NOMO-1 (cell line): ENCODE data around the gene B3GAT3.
"Not testable (repeated sequence)": the region's sequence is repeated elsewhere in the genome, so short reads cannot be mapped to it uniquely, and the experiment has no call there.

Source experiments
- DNase-seq, 2 experiments: peaks; one replicate each; lab custom pipeline; 2025; ENCODE audit not compliant: unreplicated experiment in 2 of 2; lab: John Stamatoyannopoulos, UW

B3GAT3 gene

GRCh38 chr11:62580959-62581715 is 40.6 kb downstream of the B3GAT3 start:
- no peak for DNase-seq

GRCh38 chr11:62579252-62579651 is 42.5 kb downstream of the B3GAT3 start:
- no peak for DNase-seq

- DNase-seq = no peak
Observed at GRCh38 chr11:62578541-62578940, 43.2 kb downstream of the B3GAT3 start.

GRCh38 chr11:62577046-62577714 is 44.6 kb downstream of the B3GAT3 start:
- no peak for DNase-seq

GRCh38 chr11:62575837-62576236 is 45.9 kb downstream of the B3GAT3 start:
- DNase-seq = no peak

- no peak for DNase-seq
Observed at GRCh38 chr11:62575156-62575555, 46.6 kb downstream of the B3GAT3 start.

GRCh38 chr11:62574363-62575071 is 47.3 kb downstream of the B3GAT3 start:
- peak in 1 of 2 experiments; percentile 48 for DNase-seq

GRCh38 chr11:62573592-62574362 is 48.0 kb downstream of the B3GAT3 start, which contains the start of gene EEF1G:
EEF1G (minus strand) TSS chr11:62573891; CDS start chr11:62573842, 49 bp downstream.
- DNase-seq = peak; percentile 100

GRCh38 chr11:62573006-62573591 is 48.7 kb downstream of the B3GAT3 start:
- DNase-seq = peak in 1 of 2 experiments; percentile 27

GRCh38 chr11:62572431-62572830 is 49.4 kb downstream of the B3GAT3 start:
- no peak for DNase-seq

GRCh38 chr11:62571493-62571892 is 50.3 kb downstream of the B3GAT3 start:
- DNase-seq = not testable (repeated sequence)

GRCh38 chr11:62570903-62571302 is 50.9 kb downstream of the B3GAT3 start:
- DNase-seq = not testable (repeated sequence)

- no peak for DNase-seq
Observed at GRCh38 chr11:62569611-62570010, 52.2 kb downstream of the B3GAT3 start.

GRCh38 chr11:62567018-62567633 is 54.7 kb downstream of the B3GAT3 start:
- DNase-seq = no peak

- no peak for DNase-seq
Observed at GRCh38 chr11:62566247-62566646, 55.5 kb downstream of the B3GAT3 start.
